ENCODE results near the gene TIGD3. TPM values are rescaled to one million over a fixed set of nuclear protein-coding genes. Genes with fewer than 3 reads are reported as not detected.

TIGD3 gene, protein sequence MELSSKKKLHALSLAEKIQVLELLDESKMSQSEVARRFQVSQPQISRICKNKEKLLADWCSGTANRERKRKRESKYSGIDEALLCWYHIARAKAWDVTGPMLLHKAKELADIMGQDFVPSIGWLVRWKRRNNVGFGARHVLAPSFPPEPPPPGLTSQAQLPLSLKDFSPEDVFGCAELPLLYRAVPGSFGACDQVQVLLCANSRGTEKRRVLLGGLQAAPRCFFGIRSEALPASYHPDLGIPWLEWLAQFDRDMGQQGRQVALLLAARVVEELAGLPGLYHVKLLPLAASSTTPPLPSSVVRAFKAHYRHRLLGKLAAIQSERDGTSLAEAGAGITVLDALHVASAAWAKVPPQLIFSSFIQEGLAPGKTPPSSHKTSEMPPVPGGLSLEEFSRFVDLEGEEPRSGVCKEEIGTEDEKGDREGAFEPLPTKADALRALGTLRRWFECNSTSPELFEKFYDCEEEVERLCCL
- total RNA-seq = 1.2 and 1.6 TPM in 2 replicates

DNA sequence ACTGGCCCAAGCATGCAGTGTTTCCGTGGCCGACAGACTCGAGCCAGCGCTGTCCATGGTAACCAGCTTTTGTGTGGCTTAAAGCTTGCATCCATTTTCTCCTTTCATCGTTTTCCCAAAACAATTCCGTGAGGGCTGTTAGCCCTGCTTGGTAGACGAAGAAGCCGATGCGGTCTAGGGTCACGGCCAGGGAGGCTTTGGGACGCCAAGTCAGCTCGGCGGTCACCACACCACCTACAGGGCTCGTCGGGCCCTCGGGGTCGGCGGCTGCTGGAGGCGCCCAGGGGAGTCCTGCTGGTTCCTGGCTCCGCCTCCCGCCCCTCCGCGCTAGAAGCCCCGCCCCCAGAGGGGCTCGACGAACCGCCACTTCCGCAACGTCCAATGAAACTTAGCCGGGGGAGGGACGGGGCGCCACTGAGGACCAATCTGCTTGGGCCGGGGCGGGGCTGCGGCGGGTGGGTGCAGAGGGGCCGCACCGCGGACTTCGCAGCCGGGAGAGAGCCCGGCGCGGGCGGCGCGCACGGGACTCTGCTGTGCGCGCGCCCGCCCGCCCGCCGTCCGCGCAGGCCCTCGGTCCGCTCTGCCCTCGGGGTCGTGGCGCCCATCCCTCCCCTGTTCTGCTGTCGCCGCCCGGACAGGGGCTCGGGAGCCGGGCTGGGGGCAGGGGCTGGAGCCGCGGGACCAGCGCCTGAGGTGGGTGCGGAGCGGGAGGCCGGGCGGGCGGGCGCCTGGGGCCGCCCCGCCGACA lies at the start of gene TIGD3:
Gene TIGD3, plus strand, starts transcription at position 487 of the 748 bp plus-strand sequence. CDS start 1,058 bp downstream, outside the sequence.
- peaks cover 12% of the 10 kb centered on the region for H3K36me3 Mint-ChIP-seq (ENCODE audit: low read depth)
- H3K27me3 Mint-ChIP-seq = peaks cover 6% of the 10 kb centered on the region
- peak within 1 kb of the TSS; percentile 93 for H3K4me3 Mint-ChIP-seq
- peak; percentile 99 for DNase-seq
- no peaks in the 10 kb centered on the region for H3K9me3 Mint-ChIP-seq
- H3K4me1 Mint-ChIP-seq = peaks cover 11% of the 10 kb centered on the region
- peak within 1 kb of the TSS; percentile 85 for H3K27ac Mint-ChIP-seq
- intact Hi-C loops (cut with micrococcal nuclease) = loop anchor here (1.0 kb wide), 1 partner anchor 21 kb away; the partner anchor contains the start of gene DPF2

DNA sequence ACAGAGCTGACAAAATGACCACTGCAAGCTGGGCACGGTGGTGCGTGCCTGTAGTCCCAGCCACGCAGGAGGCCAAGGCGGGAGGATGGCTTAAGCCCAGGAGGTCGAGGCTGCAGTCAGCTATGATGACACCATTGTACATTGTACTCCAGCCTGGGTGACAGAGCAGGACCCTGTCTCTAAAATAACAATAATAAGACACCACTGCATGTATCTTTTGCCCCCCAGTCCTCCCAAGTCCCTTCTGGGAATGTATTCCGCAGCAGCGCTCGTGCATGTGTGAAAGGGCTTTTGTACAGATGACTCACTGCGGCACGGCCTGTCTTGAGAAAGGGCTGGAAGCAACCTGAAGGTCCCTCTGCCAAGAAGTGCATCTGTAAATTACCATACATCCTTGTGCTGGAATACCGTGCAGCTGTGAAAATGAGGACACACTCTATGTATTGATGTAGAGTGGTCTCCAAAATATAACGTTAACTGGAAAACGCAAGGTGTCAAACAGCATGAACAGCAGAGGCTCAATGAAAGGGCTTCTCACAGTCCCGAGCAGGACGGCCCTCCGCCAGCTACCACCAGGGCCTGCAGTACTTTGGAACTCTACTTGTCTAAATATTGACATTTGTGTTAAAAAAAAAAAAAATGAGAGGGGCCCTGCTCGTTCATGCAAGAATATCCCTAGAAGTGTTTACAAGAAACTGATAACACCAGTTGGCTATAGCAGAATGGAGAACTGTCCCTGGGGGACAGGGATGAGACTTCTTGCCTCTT lies 48.9 kb upstream of the TIGD3 start:
- intact Hi-C loops (cut with micrococcal nuclease) = no loop called here
- Mint-ChIP-seq H3K4me3 (no peak overlapping the region), H3K36me3 (ENCODE audit: low read depth) (peaks cover 8% of the 10 kb centered on the region), H3K4me1 (peaks cover 3% of the 10 kb centered on the region), H3K9me3 (no peaks in the 10 kb centered on the region), H3K27me3 (no peaks in the 10 kb centered on the region), H3K27ac (no peak overlapping the region)
- DNase-seq = no peak

DNA sequence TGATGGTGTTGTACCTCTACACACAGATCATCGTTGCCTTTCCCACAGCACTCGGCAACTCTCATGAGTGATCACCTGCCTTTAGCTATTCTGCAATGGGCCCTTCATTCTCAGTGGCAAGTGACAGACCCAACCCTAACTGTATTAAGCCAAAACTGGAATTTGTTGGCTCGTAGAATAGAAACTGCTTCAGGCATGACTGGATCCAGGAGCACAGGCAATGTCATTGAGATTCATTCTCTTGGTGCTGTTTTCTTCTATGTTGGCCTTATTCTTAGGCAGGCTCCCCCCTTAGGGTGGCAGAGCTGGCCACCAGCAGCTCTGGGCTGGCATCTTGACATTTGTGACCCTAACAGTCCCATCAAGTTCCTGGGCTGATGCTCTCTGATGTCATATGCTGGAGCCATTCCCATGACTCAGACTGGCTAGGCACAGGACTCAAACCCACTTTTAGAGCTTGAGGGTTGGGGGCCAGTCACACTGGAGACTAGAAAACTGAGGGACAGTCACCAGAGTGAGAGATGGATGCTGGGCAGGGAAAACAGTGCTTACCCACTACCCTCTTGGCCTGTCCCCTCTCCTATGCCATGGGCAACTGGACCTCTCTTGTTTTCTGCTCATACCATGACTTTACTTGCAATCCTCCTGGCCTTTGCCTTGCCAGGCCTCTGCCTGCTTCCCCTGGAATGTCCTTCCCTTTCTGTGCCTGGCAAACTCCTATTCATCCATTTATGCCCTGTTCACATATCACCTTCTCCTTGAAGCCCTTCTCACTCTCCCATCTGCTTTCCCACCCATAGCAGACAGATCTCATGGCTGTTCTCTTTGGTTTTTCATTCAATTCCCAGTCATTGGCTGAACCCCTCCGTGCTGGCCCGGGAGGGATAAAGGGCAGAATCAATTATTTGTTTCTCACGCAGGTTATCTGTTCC lies 47.0 kb upstream of the TIGD3 start:
- no peak overlapping the region for H3K4me3 Mint-ChIP-seq
- DNase-seq = no peak
- H3K9me3 Mint-ChIP-seq = no peaks in the 10 kb centered on the region
- no peak overlapping the region for H3K27ac Mint-ChIP-seq
- intact Hi-C loops (cut with micrococcal nuclease) = no loop called here
- H3K27me3 Mint-ChIP-seq = no peaks in the 10 kb centered on the region
- peaks cover 3% of the 10 kb centered on the region for H3K4me1 Mint-ChIP-seq
- peaks cover 7% of the 10 kb centered on the region for H3K36me3 Mint-ChIP-seq (ENCODE audit: low read depth)

DNA sequence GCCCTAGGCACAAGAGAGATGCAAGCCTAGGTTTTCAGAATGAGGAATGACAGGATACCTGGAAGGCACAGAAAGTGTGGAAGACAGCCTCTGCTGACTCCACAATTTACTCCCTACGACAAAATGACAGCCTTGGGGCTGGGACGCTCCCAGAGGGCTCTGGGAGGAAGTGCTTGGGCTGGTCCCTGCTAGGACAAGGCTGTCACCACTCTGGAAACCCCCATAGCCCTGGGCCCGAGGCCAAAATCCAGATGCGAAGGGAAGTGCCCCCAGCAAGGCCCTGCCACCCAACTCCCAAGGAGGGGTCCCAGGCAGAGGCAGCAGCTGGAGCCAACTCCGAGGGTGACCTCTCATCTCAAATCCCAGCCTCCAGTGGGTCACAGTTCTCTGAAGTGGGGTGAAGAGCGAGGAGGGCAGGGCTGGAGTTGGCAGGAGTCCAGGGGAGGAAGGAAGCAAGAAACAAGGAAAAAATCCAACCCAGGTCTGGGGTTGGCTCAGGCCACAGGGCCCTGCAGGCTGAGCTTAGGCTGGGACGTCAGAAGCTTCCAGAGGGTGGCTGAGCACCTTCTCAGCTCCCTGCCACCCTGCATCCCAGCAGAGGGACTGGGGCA lies 46.2 kb upstream of the TIGD3 start:
- H3K4me3 Mint-ChIP-seq = no peak overlapping the region
- H3K9me3 Mint-ChIP-seq = no peaks in the 10 kb centered on the region
- no peak for DNase-seq
- H3K27me3 Mint-ChIP-seq = no peaks in the 10 kb centered on the region
- H3K36me3 Mint-ChIP-seq (ENCODE audit: low read depth) = peaks cover 7% of the 10 kb centered on the region
- intact Hi-C loops (cut with micrococcal nuclease) = no loop called here
- peaks cover 3% of the 10 kb centered on the region for H3K4me1 Mint-ChIP-seq
- no peak overlapping the region for H3K27ac Mint-ChIP-seq

DNA sequence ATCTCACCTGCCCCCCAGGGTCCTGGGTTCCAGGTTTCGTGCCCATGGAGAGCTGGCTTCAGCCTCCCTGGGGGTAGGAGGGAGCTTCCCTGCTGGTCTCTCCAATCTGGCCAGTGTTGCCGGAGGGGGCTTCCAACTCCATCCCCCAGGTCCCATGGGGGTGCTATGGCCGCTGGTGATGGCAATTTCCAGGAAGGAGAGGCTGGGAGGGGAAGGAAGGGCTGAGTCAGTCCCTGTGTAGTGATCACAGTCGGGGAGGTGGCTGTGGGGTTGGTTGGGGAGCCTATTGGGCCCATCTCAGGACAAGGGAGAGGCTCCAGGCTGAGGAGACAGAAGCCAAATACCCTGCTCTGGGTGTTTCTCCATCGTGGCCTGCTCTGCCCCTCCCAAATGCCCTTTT lies 45.5 kb upstream of the TIGD3 start:
- no peak for DNase-seq
- Mint-ChIP-seq H3K9me3 (no peaks in the 10 kb centered on the region), H3K4me3 (no peak overlapping the region), H3K27ac (no peak overlapping the region), H3K27me3 (no peaks in the 10 kb centered on the region), H3K36me3 (ENCODE audit: low read depth) (peaks cover 6% of the 10 kb centered on the region), H3K4me1 (peaks cover 3% of the 10 kb centered on the region)
- intact Hi-C loops (cut with micrococcal nuclease) = no loop called here

DNA sequence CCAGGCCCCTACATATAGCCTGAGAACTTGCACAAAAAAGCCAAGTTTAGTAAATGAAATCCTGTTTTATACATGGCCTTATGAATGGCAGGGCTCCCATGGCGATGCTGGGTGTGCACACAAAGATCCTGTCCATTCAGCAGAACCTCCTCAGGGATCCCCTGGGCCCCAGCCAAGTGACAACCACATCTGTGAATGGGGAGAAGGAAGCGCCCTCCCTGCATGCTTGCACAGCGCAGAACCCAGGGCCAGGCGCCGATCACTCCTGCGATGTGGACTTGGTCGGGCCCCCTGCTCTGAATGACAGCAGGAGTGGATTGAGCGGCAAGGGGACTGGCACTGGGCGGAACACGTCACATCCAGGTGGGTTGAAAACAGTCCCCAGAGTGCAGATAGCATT lies 44.3 kb upstream of the TIGD3 start:
- Mint-ChIP-seq H3K27ac (no peak overlapping the region), H3K4me3 (no peak overlapping the region), H3K4me1 (peaks cover 6% of the 10 kb centered on the region), H3K27me3 (peaks cover 3% of the 10 kb centered on the region), H3K9me3 (no peaks in the 10 kb centered on the region), H3K36me3 (ENCODE audit: low read depth) (no peaks in the 10 kb centered on the region)
- DNase-seq = no peak
- intact Hi-C loops (cut with micrococcal nuclease) = no loop called here

DNA sequence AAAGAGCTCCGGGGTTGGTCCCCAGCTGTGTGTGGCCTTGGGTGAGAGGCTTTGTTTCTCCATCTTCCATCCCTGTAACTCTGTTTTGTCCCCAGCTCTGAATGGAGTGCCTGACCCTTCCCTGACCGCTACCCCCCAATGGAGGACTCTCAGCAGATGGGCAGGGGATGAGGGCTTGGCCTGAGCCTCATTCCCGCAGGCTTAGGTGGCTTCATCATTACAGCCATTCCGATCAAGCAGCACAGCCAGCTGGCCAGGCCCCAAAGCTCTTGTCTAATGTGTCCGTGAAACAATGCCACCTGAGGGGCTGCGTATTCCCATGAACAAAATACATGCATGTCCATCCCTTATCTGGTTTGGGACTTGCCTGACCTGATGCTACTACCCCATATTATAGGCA lies 43.8 kb upstream of the TIGD3 start:
- Mint-ChIP-seq H3K4me1 (peaks cover 7% of the 10 kb centered on the region), H3K9me3 (no peaks in the 10 kb centered on the region), H3K27ac (no peak overlapping the region), H3K27me3 (peaks cover 3% of the 10 kb centered on the region), H3K4me3 (no peak overlapping the region), H3K36me3 (ENCODE audit: low read depth) (no peaks in the 10 kb centered on the region)
- DNase-seq = no peak
- intact Hi-C loops (cut with micrococcal nuclease) = no loop called here

DNA sequence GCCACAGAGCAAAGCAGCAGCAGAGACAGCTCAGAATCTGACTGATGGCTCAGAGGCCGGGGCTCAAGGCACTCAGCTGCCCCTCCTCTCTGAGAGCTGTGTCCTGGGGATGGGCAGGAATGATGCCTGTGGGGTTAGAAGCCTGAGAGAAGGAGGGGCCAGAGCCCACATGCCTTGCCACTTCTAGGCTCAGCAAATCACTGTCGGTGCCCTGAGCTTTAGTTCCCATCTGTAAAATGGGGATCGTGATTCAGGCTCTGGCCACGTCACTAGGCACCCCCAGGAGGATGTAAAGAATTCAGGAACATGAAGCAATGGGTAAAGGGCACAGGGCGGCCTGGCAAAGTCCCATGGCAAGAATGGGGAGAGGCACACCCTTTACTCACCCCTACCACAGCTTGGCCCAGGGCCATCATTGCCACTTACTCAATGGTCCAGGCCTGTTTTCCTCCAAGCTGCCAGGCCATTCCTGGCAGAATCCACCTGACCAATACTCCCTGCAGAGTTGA lies 43.3 kb upstream of the TIGD3 start:
- no peak overlapping the region for H3K4me3 Mint-ChIP-seq
- intact Hi-C loops (cut with micrococcal nuclease) = no loop called here
- peaks cover 12% of the 10 kb centered on the region for H3K4me1 Mint-ChIP-seq

DNA sequence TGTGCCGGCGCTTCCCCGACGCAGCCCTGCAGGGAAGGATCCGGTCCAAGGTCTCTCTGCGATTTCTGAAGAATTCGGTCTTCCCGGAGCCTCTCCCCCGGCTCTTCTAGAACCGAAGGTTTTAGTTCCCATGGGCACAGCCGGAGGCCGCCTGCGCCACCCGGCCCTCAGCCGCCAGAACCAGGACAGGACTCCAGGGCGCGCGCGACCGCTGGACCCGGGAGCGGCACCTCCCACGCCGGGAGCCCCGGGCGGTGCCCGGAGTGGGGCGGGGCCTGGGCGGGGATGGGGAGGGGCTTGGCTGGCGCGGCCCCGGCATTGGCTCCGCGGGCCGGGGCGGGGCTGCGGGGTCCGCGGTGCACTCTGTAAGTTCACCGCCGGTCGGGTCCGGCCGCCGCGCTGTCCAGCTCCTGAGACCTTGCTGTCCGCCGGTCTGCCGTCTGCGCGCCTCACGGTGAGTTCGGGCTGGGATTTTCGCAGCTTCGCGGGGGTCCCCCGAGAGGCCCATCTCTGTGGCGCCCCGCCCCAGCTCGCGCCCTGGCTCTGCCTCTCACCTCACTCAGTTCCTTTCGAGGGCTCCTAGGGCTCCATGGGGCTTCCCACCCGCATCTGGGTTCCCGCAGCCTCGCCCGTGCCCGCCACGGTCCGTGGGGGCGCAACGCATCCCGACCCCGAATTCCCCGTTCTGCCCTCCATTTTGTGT lies 39.9 kb upstream of the TIGD3 start, which contains the start of gene CDC42EP2:
Gene CDC42EP2, plus strand, starts transcription at position 366 of the 703 bp plus-strand sequence. CDS start 6,033 bp downstream, outside the sequence.
- Mint-ChIP-seq H3K4me3 (peak within 1 kb of the TSS; percentile 83), H3K27me3 (peaks cover 7% of the 10 kb centered on the region), H3K27ac (peak within 1 kb of the TSS; percentile 43), H3K4me1 (peaks cover 9% of the 10 kb centered on the region), H3K9me3 (no peaks in the 10 kb centered on the region), H3K36me3 (ENCODE audit: low read depth) (no peaks in the 10 kb centered on the region)
- intact Hi-C loops (cut with micrococcal nuclease) = loop anchor here (1.0 to 5.0 kb wide), 4 partner anchors 16 to 110 kb away; no protein-coding TSS in a partner anchor
- DNase-seq = peak; percentile 93

More for the DNA sequence above, 43.3 kb upstream of the TIGD3 start:
- DNase-seq = no peak
- no peaks in the 10 kb centered on the region for H3K9me3 Mint-ChIP-seq
- no peaks in the 10 kb centered on the region for H3K36me3 Mint-ChIP-seq (ENCODE audit: low read depth)
- peaks cover 5% of the 10 kb centered on the region for H3K27me3 Mint-ChIP-seq
- H3K27ac Mint-ChIP-seq = no peak overlapping the region

DNA sequence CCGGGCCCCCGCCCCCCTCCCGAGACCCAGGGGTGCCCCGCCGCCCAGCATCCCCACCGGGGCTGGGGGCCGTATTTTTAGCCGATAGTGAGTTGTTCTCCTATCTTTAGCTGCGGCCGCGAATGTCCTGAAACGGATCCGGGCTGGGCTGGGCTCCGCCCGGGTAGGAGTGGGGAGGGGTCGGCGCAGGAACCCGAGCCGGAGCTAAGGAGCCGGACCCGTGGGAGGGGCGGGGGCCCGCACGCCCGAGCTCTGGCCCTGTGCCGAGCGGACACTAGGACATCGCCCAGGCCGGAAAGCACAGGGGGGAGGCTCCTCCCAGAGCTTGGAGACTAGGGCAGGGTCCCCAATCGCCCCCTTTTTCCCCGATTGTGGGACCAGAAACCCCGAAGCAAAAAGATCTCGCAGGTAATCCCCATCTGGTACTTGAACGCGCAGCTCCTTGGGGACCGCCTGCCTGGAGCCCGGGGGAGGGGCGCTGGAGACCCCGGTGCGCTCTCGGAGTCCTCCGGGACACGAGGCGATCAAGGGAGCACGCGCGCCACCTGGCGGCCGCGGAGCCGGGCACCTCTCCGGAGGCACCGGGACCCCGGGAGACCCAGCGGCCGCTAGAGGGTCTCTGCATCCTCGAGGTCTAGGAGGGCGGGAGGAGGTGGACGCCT lies 39.2 kb upstream of the TIGD3 start:
- H3K27ac Mint-ChIP-seq = peak overlapping the region; percentile 43

DNA sequence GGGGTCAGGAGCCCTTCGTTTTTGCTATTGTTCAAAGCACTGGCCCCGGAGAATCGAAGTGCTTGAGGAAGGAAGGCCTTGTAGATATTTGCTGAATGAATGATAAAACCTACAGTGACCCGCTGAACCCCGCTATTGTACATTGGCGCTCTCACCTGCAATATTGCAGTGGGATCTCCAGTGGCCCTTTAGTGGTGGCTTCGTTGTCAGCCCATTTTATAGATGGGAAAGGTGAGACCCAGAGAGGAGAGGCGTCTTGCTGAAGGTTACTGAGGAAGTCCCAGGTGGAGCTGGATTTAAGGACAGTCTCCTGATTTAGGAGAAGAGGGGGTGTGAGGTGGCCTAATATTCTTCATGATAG lies 38.7 kb upstream of the TIGD3 start:
- intact Hi-C loops (cut with micrococcal nuclease) = loop anchor here (1.0 to 5.0 kb wide), 4 partner anchors 15 to 112 kb away; no protein-coding TSS in a partner anchor
- H3K27me3 Mint-ChIP-seq = peaks cover 7% of the 10 kb centered on the region
- peak overlapping the region; percentile 18 for H3K27ac Mint-ChIP-seq
- H3K4me3 Mint-ChIP-seq = peak overlapping the region; percentile 83
- DNase-seq = no peak
- no peaks in the 10 kb centered on the region for H3K9me3 Mint-ChIP-seq
- peaks cover 9% of the 10 kb centered on the region for H3K4me1 Mint-ChIP-seq
- no peaks in the 10 kb centered on the region for H3K36me3 Mint-ChIP-seq (ENCODE audit: low read depth)

More for the DNA sequence above, 39.2 kb upstream of the TIGD3 start:
- Mint-ChIP-seq H3K4me1 (peaks cover 9% of the 10 kb centered on the region), H3K27me3 (peaks cover 7% of the 10 kb centered on the region), H3K36me3 (ENCODE audit: low read depth) (no peaks in the 10 kb centered on the region), H3K9me3 (no peaks in the 10 kb centered on the region), H3K4me3 (peak overlapping the region; percentile 83)
- intact Hi-C loops (cut with micrococcal nuclease) = loop anchor here (1.0 to 5.0 kb wide), 4 partner anchors 15 to 111 kb away; no protein-coding TSS in a partner anchor
- peak; percentile 95 for DNase-seq

Measured in activated CD4-positive, alpha-beta T cell treated with anti-CD3 and anti-CD28 coated beads, Interleukin-2, amount 10 ng/mL, durations not matched to agents 24 days and 14 days (primary cell).